HepG2 (cell line): ENCODE results near the gene CAMTA1. TPM values are rescaled to one million over a fixed set of nuclear protein-coding genes. Genes with fewer than 3 reads are reported as not detected.
A peak's percentile ranks its signal among the peaks of the same experiment; 100 is the strongest.

Experiments used
- CAMTA2 ChIP-seq: sonication (generic); formaldehyde crosslinking; IDR thresholded peaks from 2 replicates; pipeline ENCODE4 v1.4.0; 2020; ENCODE audit warnings: mild to moderate bottlenecking, missing genetic modification reagents, borderline replicate concordance
- CCDC6 ChIP-seq: sonication (generic); formaldehyde crosslinking; IDR thresholded peaks from 2 replicates; pipeline ENCODE4 v1.8.1; 2022; ENCODE audit warnings: mild to moderate bottlenecking, missing genetic modification reagents, moderate library complexity
- ETV5 ChIP-seq: IDR thresholded peaks from 2 replicates; pipeline ENCODE4 v1.6.1; 2018; ENCODE audit warnings: missing biosample characterization, missing genetic modification reagents, inconsistent platforms, borderline replicate concordance
- KLF15 ChIP-seq: sonication (generic); formaldehyde crosslinking; IDR thresholded peaks from 2 replicates; pipeline ENCODE4 v1.8.1; 2023; ENCODE audit warnings: borderline replicate concordance, mild to moderate bottlenecking, inconsistent platforms, missing genetic modification reagents, mixed read lengths
- MEIS2 ChIP-seq: sonication (generic); formaldehyde crosslinking; IDR thresholded peaks from 2 replicates; pipeline ENCODE4 v1.9.0; 2021; ENCODE audit warnings: mild to moderate bottlenecking, missing genetic modification reagents
- MIXL1 ChIP-seq: IDR thresholded peaks from 2 replicates; pipeline ENCODE4 v1.6.1; 2016
- RCOR2 ChIP-seq: IDR thresholded peaks from 2 replicates; pipeline ENCODE4 v1.6.1; 2016; ENCODE audit warnings: missing biosample characterization, missing genetic modification reagents
- SRY ChIP-seq: sonication (generic); formaldehyde crosslinking; IDR thresholded peaks from 2 replicates; pipeline ENCODE4 v1.8.0; 2022; ENCODE audit warnings: mild to moderate bottlenecking, missing genetic modification reagents
- TAF15 ChIP-seq: fragments of 200-400 bp; formaldehyde crosslinking; IDR thresholded peaks from one replicate; pipeline ENCODE4 v1.6.1; 2018; ENCODE audit warnings: mild to moderate bottlenecking, low read depth, low read length; ENCODE audit not compliant: poor library complexity, severe bottlenecking
- ZBTB3 ChIP-seq: sonication (generic); formaldehyde crosslinking; IDR thresholded peaks from 2 replicates; pipeline ENCODE4 v1.4.0; 2020; ENCODE audit warnings: low read depth, mild to moderate bottlenecking, moderate library complexity, missing genetic modification reagents, borderline replicate concordance
- ZNF777 ChIP-seq: sonication (generic); formaldehyde crosslinking; IDR thresholded peaks from 2 replicates; pipeline ENCODE4 v1.4.0; 2020; ENCODE audit warnings: missing genetic modification reagents
- ZNF790 ChIP-seq: sonication (generic); formaldehyde crosslinking; IDR thresholded peaks from 2 replicates; pipeline ENCODE4 v1.8.0; 2022; ENCODE audit warnings: missing genetic modification reagents, mild to moderate bottlenecking, borderline replicate concordance
- ZNF883 ChIP-seq: sonication (generic); formaldehyde crosslinking; IDR thresholded peaks from 2 replicates; pipeline ENCODE4 v1.5.1; 2020; ENCODE audit warnings: mild to moderate bottlenecking, missing genetic modification reagents; ENCODE audit errors: not compliant biosample characterization
- ZSCAN25 ChIP-seq: sonication (generic); formaldehyde crosslinking; IDR thresholded peaks from 2 replicates; pipeline ENCODE4 v1.8.0; 2022; ENCODE audit warnings: mild to moderate bottlenecking, missing genetic modification reagents
- ZZZ3 ChIP-seq: sonication (generic); formaldehyde crosslinking; IDR thresholded peaks from 2 replicates; pipeline ENCODE4 v1.4.0; 2020; ENCODE audit warnings: missing genetic modification reagents, mild to moderate bottlenecking, borderline replicate concordance
- polyA plus RNA-seq, 8 experiments: library from polyadenylated mRNA; depleted of rRNA in 3 of 8; stranded (reverse) in 7 of 8; unstranded in 1 of 8; fragments of >200 nt; fragmentation: Illumina TruSeq in 4 of 8; extraction: Trizol in 4 of 8; gene quantifications; 2 replicates each; pipeline versions ENCODE4 v1.2.1 to v1.2.3, GENCODE V29; 2011 to 2016; ENCODE audit warnings: low read depth in 4 of 8, missing spikeins in 1 of 8, mixed read lengths in 1 of 8; ENCODE audit not compliant: insufficient read depth in 1 of 8
- total RNA-seq, 5 experiments: library from RNA; depleted of rRNA; stranded (reverse); fragments of >200 nt; fragmentation: Illumina TruSeq; extraction: Trizol; gene quantifications; 2 replicates each; pipeline ENCODE4 v1.2.3, GENCODE V29; 2016; ENCODE audit warnings: low read depth in 1 of 5
- TF ChIP-seq, protein P1 (sequence below): sonication (generic); formaldehyde crosslinking; IDR thresholded peaks from 2 replicates; pipeline ENCODE4 v1.5.0; 2020; ENCODE audit warnings: missing genetic modification reagents, mild to moderate bottlenecking, borderline replicate concordance
- TF ChIP-seq, protein P2 (sequence below): sonication (generic); formaldehyde crosslinking; IDR thresholded peaks from 2 replicates; pipeline ENCODE4 v1.4.0; 2020; ENCODE audit warnings: missing genetic modification reagents
- TF ChIP-seq, protein P3 (sequence below): sonication (generic); formaldehyde crosslinking; IDR thresholded peaks from 2 replicates; pipeline ENCODE4 v1.8.1; 2023; ENCODE audit warnings: mild to moderate bottlenecking, inconsistent platforms, moderate library complexity, missing genetic modification reagents, borderline replicate concordance
- TF ChIP-seq, protein P4 (sequence below): sonication (generic); formaldehyde crosslinking; IDR thresholded peaks from 2 replicates; pipeline ENCODE4 v1.5.0; 2020; ENCODE audit warnings: missing genetic modification reagents
- TF ChIP-seq, protein P5 (sequence below): sonication (generic); formaldehyde crosslinking; IDR thresholded peaks from 2 replicates; pipeline ENCODE4 v1.9.0; 2021; ENCODE audit warnings: missing genetic modification reagents, borderline replicate concordance

Gene CAMTA1
- total and polyA plus RNA-seq, 2 of the 13 experiments (the other 11 are each of a cell fraction or from before 2014, with no cell fraction given): 25.0 to 36.4 TPM

DNA sequence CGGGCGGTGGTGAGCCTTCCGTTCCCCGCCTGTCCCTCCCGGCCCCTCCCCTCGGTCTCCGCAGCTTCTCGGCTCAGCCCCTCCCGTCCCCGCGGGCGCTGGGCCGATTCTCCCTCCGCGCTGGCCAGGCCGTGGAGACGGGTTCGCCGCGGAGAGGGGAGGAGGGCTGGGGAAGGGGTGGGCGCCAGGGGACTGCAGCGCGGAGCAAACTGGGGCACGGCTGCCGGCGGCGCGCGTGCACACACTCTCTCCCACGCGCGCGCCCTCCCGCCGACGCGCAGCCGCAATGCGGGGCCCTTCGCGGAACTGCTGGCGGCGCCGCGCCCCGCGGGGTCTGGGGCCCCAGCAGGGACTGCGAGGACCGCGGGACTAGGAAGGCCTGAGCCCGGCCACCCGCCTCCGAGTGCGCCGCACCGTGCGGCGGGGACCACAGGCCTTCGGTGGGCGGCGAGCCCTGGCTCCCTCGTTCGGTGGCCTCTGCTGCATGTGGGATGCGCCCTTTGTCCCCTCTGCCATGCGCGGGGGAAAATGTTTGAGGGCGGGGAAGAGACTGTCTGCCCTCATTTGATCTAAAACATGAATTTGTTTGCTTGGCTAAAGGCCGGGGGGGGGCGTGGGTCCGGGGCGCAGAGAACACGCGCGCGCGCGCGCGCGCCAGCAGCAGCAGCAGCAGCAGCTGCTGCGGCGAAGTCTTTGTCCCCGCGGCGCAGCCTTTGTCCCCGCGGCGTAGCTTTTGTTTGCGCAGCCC, 895.1 kb downstream of the CAMTA1 start (continued):
- TF ChIP-seq, protein P1, sequence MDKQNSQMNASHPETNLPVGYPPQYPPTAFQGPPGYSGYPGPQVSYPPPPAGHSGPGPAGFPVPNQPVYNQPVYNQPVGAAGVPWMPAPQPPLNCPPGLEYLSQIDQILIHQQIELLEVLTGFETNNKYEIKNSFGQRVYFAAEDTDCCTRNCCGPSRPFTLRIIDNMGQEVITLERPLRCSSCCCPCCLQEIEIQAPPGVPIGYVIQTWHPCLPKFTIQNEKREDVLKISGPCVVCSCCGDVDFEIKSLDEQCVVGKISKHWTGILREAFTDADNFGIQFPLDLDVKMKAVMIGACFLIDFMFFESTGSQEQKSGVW: no peak
- TF ChIP-seq TAF15 (no peak), ZNF883 (CRISPR knock-in tag) (peak; percentile 74), ETV5 (CRISPR knock-in tag) (no peak; the same call in 1 of the 2 replicates), ZBTB3 (no peak), CAMTA2 (CRISPR knock-in tag) (no peak), ZSCAN25 (CRISPR knock-in tag) (no peak), RCOR2 (no peak), MIXL1 (no peak), SRY (CRISPR knock-in tag) (no peak; the same call in 1 of the 2 replicates), KLF15 (CRISPR knock-in tag) (no peak; the same call in 1 of the 2 replicates), MEIS2 (CRISPR knock-in tag) (0 out of 2 replicates have a peak, but pooled peaks have one; percentile 21), ZNF790 (CRISPR knock-in tag) (peak; percentile 97), ZNF777 (CRISPR knock-in tag) (peak; percentile 71), ZZZ3 (CRISPR knock-in tag) (no peak), CCDC6 (CRISPR knock-in tag) (no peak)
- TF ChIP-seq, protein P2, sequence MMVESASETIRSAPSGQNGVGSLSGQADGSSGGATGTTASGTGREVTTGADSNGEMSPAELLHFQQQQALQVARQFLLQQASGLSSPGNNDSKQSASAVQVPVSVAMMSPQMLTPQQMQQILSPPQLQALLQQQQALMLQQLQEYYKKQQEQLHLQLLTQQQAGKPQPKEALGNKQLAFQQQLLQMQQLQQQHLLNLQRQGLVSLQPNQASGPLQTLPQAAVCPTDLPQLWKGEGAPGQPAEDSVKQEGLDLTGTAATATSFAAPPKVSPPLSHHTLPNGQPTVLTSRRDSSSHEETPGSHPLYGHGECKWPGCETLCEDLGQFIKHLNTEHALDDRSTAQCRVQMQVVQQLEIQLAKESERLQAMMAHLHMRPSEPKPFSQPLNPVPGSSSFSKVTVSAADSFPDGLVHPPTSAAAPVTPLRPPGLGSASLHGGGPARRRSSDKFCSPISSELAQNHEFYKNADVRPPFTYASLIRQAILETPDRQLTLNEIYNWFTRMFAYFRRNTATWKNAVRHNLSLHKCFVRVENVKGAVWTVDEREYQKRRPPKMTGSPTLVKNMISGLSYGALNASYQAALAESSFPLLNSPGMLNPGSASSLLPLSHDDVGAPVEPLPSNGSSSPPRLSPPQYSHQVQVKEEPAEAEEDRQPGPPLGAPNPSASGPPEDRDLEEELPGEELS (CRISPR knock-in tag): no peak
- TF ChIP-seq, protein P3, sequence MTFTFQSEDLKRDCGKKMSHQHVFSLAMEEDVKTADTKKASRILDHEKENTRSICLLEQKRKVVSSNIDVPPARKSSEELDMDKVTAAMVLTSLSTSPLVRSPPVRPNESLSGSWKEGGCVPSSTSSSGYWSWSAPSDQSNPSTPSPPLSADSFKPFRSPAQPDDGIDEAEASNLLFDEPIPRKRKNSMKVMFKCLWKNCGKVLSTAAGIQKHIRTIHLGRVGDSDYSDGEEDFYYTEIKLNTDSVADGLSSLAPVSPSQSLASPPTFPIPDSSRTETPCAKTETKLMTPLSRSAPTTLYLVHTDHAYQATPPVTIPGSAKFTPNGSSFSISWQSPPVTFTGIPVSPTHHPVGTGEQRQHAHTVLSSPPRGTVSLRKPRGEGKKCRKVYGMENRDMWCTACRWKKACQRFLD (CRISPR knock-in tag): no peak
- TF ChIP-seq, protein P4, sequence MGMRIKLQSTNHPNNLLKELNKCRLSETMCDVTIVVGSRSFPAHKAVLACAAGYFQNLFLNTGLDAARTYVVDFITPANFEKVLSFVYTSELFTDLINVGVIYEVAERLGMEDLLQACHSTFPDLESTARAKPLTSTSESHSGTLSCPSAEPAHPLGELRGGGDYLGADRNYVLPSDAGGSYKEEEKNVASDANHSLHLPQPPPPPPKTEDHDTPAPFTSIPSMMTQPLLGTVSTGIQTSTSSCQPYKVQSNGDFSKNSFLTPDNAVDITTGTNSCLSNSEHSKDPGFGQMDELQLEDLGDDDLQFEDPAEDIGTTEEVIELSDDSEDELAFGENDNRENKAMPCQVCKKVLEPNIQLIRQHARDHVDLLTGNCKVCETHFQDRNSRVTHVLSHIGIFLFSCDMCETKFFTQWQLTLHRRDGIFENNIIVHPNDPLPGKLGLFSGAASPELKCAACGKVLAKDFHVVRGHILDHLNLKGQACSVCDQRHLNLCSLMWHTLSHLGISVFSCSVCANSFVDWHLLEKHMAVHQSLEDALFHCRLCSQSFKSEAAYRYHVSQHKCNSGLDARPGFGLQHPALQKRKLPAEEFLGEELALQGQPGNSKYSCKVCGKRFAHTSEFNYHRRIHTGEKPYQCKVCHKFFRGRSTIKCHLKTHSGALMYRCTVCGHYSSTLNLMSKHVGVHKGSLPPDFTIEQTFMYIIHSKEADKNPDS (CRISPR knock-in tag): no peak
- TF ChIP-seq, protein P5, sequence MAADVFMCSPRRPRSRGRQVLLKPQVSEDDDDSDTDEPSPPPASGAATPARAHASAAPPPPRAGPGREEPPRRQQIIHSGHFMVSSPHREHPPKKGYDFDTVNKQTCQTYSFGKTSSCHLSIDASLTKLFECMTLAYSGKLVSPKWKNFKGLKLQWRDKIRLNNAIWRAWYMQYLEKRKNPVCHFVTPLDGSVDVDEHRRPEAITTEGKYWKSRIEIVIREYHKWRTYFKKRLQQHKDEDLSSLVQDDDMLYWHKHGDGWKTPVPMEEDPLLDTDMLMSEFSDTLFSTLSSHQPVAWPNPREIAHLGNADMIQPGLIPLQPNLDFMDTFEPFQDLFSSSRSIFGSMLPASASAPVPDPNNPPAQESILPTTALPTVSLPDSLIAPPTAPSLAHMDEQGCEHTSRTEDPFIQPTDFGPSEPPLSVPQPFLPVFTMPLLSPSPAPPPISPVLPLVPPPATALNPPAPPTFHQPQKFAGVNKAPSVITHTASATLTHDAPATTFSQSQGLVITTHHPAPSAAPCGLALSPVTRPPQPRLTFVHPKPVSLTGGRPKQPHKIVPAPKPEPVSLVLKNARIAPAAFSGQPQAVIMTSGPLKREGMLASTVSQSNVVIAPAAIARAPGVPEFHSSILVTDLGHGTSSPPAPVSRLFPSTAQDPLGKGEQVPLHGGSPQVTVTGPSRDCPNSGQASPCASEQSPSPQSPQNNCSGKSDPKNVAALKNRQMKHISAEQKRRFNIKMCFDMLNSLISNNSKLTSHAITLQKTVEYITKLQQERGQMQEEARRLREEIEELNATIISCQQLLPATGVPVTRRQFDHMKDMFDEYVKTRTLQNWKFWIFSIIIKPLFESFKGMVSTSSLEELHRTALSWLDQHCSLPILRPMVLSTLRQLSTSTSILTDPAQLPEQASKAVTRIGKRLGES (CRISPR knock-in tag): 0 out of 2 replicates have a peak, but pooled peaks have one; percentile 44
